Measurements from ENCODE around the gene SIRPA.

Gene SIRPA

DNA sequence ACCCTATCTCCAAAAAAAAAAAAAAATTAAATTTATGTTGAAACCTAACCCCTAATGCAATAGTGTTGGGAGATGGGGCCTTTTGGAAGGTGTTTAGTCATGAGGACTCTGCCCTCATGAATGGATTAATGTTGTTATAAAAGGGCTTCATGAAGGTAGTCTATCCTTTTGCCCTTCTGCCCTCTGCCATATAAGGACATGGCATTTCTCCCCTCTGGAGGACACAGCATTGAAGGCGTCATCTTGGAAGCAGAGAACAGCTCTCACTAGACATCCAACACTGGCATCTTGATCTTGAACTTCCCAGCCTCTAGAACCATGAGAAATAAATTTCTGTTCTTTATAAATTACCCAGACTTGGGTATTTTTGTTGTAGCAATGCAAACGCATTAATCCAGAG is 63.2 kb downstream of the SIRPA start:
- TF ChIP-seq POLR2A (IDR thresholded peaks at IDR 0.05; ENCODE audit: low read length), result no peak
- TF ChIP-seq GATA1 (IDR thresholded peaks at IDR 0.05; ENCODE audit: low read depth, low read length), result no peak
- no peak for DNase-seq

DNA sequence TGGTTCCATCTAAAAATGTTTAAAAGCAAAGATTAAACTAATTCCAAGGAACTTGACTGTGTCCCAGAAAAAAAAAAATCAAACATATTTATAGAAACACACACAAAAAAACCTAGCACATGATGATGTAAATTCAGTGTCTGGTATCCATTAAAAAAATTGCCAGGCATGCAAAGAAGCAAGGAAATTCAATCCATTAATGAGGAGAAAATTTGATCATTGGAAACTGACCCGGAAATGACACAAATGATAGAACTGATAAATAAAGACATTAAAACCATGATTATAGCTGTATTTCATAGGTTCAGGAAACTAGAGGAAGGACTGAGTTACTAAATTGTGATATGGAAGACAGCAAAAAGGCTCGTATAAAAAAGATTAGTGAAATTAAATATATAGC is 63.9 kb downstream of the SIRPA start:
- no peak for TF ChIP-seq GATA1 (IDR thresholded peaks at IDR 0.05; ENCODE audit: low read depth, low read length)
- no peak for TF ChIP-seq POLR2A (IDR thresholded peaks at IDR 0.05; ENCODE audit: low read length)
- no peak for DNase-seq

DNA sequence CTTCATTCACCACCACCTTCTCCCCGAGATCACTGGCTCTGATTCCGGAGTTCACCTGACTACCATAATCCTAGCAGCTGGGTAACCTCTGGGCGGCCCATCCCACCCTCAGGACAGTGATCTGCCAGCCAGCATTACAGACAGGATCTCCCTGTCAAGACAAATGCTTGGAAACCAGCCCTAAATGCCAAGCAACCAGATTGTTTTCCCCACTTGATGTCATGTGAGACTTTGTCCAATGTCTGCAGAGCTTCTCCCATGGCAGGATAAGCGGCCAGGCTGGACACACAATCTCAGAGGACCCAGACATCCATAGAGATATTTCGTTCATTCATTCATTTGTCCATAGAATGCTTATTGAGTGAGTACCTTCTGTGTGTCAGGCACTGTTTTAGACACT is 66.2 kb downstream of the SIRPA start:
- TF ChIP-seq GATA1 (IDR thresholded peaks at IDR 0.05; ENCODE audit: low read depth, low read length) (no peak), POLR2A (IDR thresholded peaks at IDR 0.05; ENCODE audit: low read length) (no peak)
- no peak for DNase-seq

DNA sequence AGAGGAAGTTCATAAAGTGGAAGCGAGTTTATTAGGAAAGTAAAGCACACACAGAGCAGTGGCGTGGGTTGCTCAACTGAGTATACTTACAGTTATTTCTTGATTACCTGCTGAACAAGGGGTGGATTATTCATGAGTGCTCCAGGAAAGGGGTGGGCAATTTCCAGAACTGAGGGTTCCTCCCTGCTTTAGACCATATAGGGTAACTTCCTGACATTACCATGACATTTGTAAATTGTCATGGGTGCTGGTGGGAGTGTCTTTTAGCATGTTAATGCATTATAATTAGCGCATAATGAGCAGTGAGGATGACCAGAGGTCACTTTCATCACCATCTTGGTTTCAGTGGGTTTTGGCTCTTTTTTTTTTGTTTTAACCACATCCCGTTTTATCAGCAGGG is 68.9 kb downstream of the SIRPA start:
- TF ChIP-seq GATA1 (IDR thresholded peaks at IDR 0.05; ENCODE audit: low read depth, low read length), result no peak
- TF ChIP-seq POLR2A (IDR thresholded peaks at IDR 0.05; ENCODE audit: low read length), result no peak
- DNase-seq, result no peak

DNA sequence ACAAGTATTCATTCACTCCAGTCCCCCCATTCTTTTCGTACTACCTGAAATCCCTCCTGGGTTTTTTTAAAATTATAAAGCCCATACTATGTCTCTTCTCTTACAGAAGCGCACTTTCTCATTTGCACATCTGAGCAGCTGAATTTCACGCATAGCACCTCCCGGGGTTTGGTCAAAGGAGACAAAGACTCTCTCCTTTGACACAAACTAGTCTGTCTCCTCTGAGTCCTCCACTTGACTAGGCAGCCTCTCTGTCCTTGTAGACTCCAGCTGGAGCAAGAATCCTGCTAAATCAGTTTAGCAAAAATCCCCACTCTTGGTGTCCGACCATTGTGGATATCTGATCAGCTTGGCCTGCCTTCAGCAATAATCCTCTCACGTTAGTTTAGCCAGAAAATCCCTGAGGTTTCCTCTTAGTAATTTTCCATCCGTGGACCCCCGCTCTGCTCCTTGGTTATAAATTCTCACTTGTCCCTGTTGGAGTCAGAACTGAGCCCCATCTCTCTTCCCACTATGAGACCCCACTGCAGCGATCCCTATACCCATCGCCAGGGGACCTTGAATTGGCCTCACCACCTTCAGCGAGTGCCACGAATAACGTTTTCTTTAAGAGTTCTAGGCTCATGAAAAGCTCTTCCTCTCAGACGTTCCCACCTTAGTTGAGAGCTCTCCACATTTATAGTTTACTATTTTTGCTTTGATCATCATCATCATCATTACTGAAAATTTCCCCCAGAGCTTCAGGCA is 69.6 kb downstream of the SIRPA start:
- TF ChIP-seq GATA1 (IDR thresholded peaks at IDR 0.05; ENCODE audit: low read depth, low read length) (no peak), POLR2A (IDR thresholded peaks at IDR 0.05; ENCODE audit: low read length) (no peak)
- DNase-seq, result no peak

DNA sequence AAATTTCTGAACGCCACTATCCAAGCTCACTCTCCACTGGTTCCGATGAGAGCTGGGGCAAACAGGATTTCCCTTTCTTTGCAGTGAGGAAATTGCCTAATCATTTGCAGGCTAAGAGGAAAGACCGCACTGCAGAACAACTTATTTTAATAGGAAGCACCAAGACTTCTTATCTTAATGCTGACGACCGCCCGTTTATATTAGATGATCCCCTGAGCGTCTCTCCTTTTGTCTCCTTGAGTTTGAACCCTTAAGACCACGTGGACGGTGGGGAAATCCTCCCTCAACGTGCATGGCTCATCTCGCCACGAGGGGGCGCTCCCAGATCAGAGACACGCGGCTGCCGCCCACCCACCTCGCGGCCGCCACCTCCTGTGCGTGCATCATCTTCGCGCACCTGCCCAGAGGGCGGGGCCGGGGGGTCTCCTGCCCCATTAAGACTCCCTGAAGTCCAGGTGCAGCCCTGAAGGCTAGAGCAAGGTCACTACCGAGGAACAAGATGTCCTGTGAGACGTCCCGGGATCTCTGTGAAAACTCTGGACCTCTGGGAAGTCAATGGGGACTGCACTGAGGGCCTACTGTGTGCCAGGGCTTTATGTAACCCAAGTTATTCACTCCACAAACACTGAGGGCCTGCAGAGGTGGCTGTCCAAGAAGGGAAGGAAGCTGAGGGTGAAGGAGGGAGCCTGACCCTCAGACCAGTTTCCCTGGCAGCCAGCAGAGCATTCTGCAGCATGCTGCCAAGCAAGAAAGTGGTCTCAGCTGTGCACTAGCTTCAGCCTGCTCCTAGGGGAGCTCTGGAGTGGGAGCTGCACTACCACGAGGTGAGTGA is 70.5 kb downstream of the SIRPA start:
- DNase-seq, result peak; percentile 64 to 80
- TF ChIP-seq POLR2A (IDR thresholded peaks at IDR 0.05; ENCODE audit: low read length) (no peak), GATA1 (IDR thresholded peaks at IDR 0.05; ENCODE audit: low read depth, low read length) (no peak)

DNA sequence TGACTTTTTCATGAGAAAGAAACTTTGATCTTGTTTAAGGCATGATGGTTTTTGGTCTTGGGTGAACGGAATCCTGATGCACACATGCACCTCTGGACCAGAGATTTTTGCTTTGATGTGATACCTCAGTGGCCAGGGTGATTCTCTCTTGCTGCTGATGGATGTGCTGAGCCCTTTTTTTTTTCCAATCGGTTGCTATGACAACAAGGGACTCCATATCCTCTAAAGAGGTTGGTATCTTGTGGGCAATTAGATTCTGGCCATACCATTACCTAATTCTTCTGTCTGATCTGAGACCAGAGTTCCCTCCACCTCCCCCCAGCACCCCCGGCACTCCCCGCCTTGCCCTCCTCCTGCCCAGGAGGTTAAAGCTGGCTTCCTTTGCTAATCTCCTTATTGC is 73.8 kb downstream of the SIRPA start:
- no peak for DNase-seq
- no peak for TF ChIP-seq GATA1 (IDR thresholded peaks at IDR 0.05; ENCODE audit: low read depth, low read length)
- no peak for TF ChIP-seq POLR2A (IDR thresholded peaks at IDR 0.05; ENCODE audit: low read length)

DNA sequence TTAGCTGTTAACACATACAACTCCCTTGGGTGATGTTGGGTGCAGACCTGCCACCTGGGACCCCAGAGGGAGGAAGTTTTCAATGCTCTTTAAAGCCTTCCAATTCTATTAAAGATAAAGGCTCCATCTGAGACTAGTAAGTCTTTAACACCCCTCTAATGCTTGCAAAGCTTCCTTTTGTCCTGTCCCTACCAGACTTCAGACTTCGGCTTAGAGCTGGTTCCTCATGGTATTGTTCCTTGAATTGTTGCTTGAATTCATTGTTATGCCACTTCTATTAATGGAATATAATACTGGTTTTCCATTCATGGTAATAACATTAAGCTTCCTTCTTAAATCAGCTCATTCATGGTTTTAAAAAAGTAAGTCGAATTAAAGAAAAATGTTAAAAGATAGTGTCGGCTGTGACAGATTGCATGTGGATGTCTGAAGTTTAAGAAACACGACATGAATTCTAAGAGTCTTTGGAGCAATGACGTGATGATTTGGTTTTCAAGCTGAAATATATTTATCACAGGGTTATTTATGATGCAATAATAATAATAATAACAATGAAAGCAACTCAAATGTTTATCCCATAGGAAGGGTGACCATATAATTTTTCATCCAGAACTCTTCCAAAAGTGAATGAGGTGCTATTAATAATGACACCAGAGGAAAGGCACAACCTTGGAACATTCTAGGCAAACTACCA is 76.8 kb downstream of the SIRPA start:
- DNase-seq, result no peak
- no peak for TF ChIP-seq POLR2A (IDR thresholded peaks at IDR 0.05; ENCODE audit: low read length)
- TF ChIP-seq GATA1 (IDR thresholded peaks at IDR 0.05; ENCODE audit: low read depth, low read length), result no peak

DNA sequence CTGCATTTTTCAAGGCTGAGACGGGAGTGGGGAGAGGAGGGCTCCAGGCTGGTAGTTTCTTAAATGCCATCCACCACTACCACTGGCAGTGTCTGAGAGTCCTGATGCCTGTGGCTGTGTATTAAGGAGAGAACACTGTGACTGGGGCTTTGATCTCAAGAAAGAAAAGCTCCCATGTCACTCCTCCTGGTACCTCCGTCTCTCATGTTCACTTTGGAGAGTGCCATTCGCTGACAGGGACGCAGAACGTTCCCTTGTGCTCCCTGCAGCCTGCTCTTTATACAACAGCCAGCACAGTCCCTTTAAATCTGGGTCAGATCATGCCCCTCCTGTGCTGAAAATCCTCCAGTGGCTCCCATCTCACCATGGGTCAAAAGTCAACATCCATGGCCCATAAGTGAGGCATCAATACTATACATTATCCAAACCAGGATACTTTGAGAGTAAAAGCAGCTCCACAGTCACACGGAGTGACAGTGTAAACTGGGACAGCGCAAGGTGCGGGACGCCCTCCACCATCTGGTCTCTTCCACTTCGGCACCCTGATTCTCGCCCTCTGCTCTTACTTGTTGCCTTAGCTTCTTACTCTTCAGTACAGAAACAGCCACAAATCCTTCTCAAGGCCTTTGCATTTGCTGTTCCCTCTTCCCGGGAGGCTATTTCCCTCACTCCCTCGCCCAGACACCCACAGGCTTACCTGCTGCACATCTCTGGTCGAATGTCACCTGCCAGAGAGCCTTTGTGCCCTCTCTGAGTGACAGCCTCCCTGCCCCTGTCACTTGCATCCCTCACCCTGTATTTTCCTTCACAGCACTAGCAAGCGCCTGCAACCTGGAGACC is 78.6 kb downstream of the SIRPA start:
- TF ChIP-seq GATA1 (IDR thresholded peaks at IDR 0.05; ENCODE audit: low read depth, low read length) (no peak), POLR2A (IDR thresholded peaks at IDR 0.05; ENCODE audit: low read length) (no peak)
- DNase-seq, result no peak

DNA sequence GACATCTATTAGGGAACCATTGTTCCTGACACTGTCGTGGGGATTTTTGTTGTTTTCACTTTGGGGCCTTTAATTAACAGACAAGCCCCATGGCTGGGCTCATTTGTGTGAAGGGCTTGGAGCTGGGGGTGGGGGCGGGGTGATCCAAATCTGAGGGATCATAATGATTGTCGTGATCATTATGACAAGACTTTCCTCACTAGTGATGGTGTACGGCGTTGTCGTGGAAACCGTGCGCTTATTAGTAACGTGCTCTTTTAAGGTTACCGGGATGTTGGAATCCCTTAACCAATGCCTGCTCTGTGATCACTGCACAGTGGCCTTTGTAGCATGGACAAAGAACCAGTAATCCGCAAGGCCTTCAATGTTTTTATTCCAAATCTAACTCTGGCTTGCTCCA is 80.1 kb downstream of the SIRPA start:
- no peak for DNase-seq
- TF ChIP-seq GATA1 (IDR thresholded peaks at IDR 0.05; ENCODE audit: low read depth, low read length) (no peak), POLR2A (IDR thresholded peaks at IDR 0.05; ENCODE audit: low read length) (no peak)

DNA sequence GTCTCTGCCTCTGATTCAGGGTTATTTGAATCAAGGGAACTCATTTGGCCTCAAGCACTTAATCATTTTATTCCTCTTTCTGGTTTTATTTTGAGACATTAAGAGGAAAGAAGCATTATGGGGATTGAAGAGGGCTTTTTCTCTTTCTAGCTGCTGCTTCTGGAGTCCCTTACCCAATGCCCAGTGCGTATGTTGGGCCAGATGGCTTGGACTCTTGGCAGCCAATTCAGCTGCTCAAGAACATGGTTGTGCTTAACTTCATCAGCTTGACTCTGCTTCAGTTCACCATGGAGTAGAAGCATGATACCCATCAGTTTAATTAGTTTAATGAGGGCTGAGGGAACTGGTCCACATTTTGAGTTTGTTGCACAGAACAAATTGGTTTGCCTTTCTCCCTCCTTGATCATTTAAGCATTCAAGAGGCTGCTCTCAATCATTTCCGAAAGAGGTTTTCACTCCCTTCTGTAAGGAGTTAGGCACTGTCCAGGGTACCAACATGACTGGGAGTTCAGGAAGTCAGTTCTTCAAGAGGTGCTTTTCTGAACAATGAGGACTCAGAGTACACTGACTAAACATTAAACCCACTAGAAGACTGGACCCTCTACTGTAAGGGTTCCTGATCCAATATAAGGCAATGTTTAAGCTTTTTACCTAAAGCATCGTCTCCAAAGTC is 84.0 kb downstream of the SIRPA start:
- TF ChIP-seq POLR2A (IDR thresholded peaks at IDR 0.05; ENCODE audit: low read length) (no peak), GATA1 (IDR thresholded peaks at IDR 0.05; ENCODE audit: low read depth, low read length) (no peak)
- no peak for DNase-seq

DNA sequence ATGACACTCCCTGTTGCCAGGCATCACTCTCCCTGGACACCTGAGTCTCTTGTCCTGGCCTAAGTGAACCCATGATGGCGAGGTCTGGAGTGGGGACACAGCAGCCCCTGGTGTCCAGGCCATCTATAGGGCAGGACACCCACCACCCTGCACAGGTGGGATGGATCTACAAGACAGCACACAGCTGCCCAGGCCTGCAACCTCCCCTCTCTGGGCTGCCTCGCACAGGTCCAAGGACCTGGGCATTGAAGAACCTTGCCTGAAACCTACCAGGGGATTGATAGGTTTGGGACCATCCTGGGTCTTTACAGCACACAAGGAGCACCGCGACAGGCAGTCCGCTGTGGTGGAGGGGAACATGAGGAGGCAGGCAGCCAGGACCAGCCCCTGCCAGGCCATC is 87.5 kb downstream of the SIRPA start:
- no peak for DNase-seq

DNA sequence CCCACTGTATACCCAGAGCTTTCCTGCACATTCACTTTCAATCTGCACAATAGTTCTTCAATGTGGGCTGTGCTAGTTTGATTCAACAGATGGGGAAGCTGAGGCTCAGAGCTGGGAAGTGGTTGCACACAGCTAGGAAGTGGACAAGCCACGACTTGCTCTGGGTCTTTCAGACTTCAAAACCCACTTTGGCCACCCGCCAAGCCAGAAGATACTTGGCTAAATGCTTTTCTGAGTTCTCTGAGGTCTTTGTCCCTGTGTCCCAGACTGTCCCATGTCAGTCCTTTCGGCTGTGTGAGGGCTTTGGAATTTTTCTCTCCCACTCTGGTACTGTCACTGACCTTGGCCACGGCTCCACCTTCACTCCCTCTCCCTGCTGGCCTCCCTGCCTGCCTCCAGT is 88.1 kb downstream of the SIRPA start:
- no peak for DNase-seq
- TF ChIP-seq POLR2A (IDR thresholded peaks at IDR 0.05; ENCODE audit: low read length), result no peak
- TF ChIP-seq GATA1 (IDR thresholded peaks at IDR 0.05; ENCODE audit: low read depth, low read length), result no peak

More for the DNA sequence above, 87.5 kb downstream of the SIRPA start:
- no peak for TF ChIP-seq POLR2A (IDR thresholded peaks at IDR 0.05; ENCODE audit: low read length)
- TF ChIP-seq GATA1 (IDR thresholded peaks at IDR 0.05; ENCODE audit: low read depth, low read length), result no peak

Measured in erythroblast (primary cell).